Spleen (tissue), 7 donors: Measurements from ENCODE around the gene CNOT2.

Source experiments
- CTCF ChIP-seq, 11 experiments: fragments of 200-600 bp in 7 of 11; fragments of 450-650 bp in 4 of 11; sonication (generic) in 4 of 11; IDR thresholded peaks in 8 of 11; conservative IDR thresholded peaks in 3 of 11; 1 replicate in 7 of 11; 2 replicates in 4 of 11; pipeline versions ENCODE4 v1.4.0 to v1.8.0; 2016 to 2021; ENCODE audit warnings: antibody characterized with exemption in 11 of 11, inconsistent platforms in 4 of 11, mild to moderate bottlenecking in 1 of 11
- POLR2A ChIP-seq, 3 donors: fragments of 450-650 bp; IDR thresholded peaks; one replicate each; pipeline ENCODE4 v1.5.1; 2017; ENCODE audit warnings: antibody characterized with exemption in 3 of 3, mild to moderate bottlenecking in 1 of 3
- POLR2AphosphoS5 ChIP-seq, 3 donors: sonication (generic); formaldehyde crosslinking; IDR thresholded peaks; one replicate each; pipeline ENCODE4 v1.5.1; 2017; ENCODE audit warnings: antibody characterized with exemption in 3 of 3
- donor health status: DM: no; HTN: no; CAD: no; lungs with moderate emphysema.
- donor health status: DM: no; HTN: no; CAD: no.
- donor health status: DM: no; HTN: no; CAD: no.

DNA sequence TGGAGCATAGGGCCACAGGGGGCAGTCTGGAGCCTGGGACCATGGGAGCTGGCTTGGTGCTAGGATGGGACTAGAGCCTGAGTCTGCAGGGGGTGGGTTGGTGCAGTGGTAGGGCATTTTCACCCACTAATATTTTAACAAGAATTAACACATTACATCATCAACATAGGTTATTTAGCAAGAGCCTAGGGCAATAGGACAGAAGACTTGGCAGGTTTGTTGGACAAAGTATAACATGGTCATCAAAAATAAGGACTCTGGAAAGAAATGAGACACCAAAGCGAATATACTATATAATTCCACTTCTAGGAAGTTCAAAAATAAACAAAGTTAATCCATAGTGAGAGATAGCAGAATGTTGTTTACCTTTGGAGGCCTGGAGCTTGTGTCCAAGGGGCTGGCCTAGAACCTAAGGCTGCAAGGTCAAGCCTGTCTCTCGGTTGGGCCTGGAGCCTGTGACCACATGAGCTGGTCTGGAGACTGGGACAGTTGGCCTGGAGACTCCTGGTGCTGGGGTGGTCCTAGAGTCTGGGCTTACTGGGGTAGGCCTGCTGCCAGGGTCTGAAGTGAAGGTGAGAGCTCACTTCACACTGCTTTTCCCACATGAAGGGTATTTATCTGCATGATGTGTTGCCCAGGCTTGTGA, 28.1 kb upstream of the CNOT2 start:
- TF ChIP-seq CTCF (IDR thresholded peaks at IDR 0.05 in 8 of 11, conservative IDR thresholded peaks at IDR 0.05 in 3 of 11) (no peak), POLR2AphosphoS5 (IDR thresholded peaks at IDR 0.05) (no peak), POLR2A (IDR thresholded peaks at IDR 0.05) (no peak)
